Coronary artery (tissue), 2 donors: ENCODE measurements around the gene SIRT5.
A peak's percentile ranks its signal among the peaks of the same experiment; 100 is the strongest.

Experiments
- DNase-seq: peaks from one replicate; pipeline ENCODE4 v3.0.0-alpha.2; 2017; ENCODE audit warnings: low spot score
- H3K27ac ChIP-seq, 2 donors: fragments of 200-600 bp; sonication (generic); one replicate each; pipeline ENCODE4 v1.5.1; 2016 to 2019
- H3K4me3 ChIP-seq: fragments of 200-600 bp; sonication (generic); 2 replicates; pipeline ENCODE4 v1.5.1; 2016; ENCODE audit warnings: mild to moderate bottlenecking, moderate library complexity
- CTCF ChIP-seq: fragments of 200-600 bp; sonication (generic); IDR thresholded peaks from one replicate; pipeline ENCODE4 v1.5.1; 2019; ENCODE audit warnings: antibody characterized with exemption

Gene SIRT5

GRCh38 chr6:13561624-13562267 is 12.7 kb upstream of the SIRT5 start:
- Histone ChIP-seq H3K27ac (peak overlapping the region in 1 of 2 donors; percentile 30), H3K4me3 (no peak overlapping the region)
- no peak for TF ChIP-seq CTCF
- no peak for DNase-seq

- Histone ChIP-seq H3K4me3 (no peak overlapping the region), H3K27ac (no peak overlapping the region)
- DNase-seq: no peak
- no peak for TF ChIP-seq CTCF
Measured at GRCh38 chr6:13563009-13563408, 11.4 kb upstream of the SIRT5 start.

- Histone ChIP-seq H3K27ac (no peak overlapping the region), H3K4me3 (no peak overlapping the region)
- no peak for DNase-seq
- no peak for TF ChIP-seq CTCF
Measured at GRCh38 chr6:13565921-13566320, 8.5 kb upstream of the SIRT5 start.

GRCh38 chr6:13566500-13566899 is 7.9 kb upstream of the SIRT5 start:
- H3K4me3 ChIP-seq: no peak overlapping the region
- H3K27ac ChIP-seq: no peak overlapping the region
- DNase-seq: no peak
- no peak for TF ChIP-seq CTCF

- Histone ChIP-seq H3K4me3 (no peak overlapping the region), H3K27ac (no peak overlapping the region)
- DNase-seq: no peak
- no peak for TF ChIP-seq CTCF
Measured at GRCh38 chr6:13568970-13569369, 5.4 kb upstream of the SIRT5 start.

- Histone ChIP-seq H3K4me3 (no peak overlapping the region), H3K27ac (no peak overlapping the region)
- TF ChIP-seq CTCF: no peak
- no peak for DNase-seq
Measured at GRCh38 chr6:13572240-13572639, 2.2 kb upstream of the SIRT5 start.

- peak overlapping the region; percentile 96 to 99 for H3K27ac ChIP-seq
- TF ChIP-seq CTCF: no peak
- no peak for DNase-seq
- peak overlapping the region; percentile 79 for H3K4me3 ChIP-seq
Measured at GRCh38 chr6:13572951-13573654, 1.3 kb upstream of the SIRT5 start.
